ENCODE results near the gene SLC26A11.

The SLC26A11 gene

DNA sequence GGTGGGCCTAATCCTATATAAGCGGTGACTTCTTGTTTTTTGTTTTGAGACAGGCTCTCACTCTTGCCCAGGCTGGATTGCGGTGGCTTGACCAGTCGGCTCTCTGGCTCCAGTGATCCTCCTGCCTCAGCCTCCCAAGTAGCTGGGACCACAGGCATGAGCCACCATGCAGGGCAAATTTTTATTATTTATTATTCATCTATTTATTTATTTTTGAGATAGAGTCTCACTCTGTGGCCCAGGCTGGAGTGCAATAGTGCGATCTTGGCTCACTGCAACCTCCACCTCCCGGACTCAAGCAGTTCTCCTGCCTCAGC is 35.8 kb downstream of the SLC26A11 start:
- TF ChIP-seq, protein P1, sequence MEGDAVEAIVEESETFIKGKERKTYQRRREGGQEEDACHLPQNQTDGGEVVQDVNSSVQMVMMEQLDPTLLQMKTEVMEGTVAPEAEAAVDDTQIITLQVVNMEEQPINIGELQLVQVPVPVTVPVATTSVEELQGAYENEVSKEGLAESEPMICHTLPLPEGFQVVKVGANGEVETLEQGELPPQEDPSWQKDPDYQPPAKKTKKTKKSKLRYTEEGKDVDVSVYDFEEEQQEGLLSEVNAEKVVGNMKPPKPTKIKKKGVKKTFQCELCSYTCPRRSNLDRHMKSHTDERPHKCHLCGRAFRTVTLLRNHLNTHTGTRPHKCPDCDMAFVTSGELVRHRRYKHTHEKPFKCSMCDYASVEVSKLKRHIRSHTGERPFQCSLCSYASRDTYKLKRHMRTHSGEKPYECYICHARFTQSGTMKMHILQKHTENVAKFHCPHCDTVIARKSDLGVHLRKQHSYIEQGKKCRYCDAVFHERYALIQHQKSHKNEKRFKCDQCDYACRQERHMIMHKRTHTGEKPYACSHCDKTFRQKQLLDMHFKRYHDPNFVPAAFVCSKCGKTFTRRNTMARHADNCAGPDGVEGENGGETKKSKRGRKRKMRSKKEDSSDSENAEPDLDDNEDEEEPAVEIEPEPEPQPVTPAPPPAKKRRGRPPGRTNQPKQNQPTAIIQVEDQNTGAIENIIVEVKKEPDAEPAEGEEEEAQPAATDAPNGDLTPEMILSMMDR (IDR thresholded peaks at IDR 0.05) = no peak

DNA sequence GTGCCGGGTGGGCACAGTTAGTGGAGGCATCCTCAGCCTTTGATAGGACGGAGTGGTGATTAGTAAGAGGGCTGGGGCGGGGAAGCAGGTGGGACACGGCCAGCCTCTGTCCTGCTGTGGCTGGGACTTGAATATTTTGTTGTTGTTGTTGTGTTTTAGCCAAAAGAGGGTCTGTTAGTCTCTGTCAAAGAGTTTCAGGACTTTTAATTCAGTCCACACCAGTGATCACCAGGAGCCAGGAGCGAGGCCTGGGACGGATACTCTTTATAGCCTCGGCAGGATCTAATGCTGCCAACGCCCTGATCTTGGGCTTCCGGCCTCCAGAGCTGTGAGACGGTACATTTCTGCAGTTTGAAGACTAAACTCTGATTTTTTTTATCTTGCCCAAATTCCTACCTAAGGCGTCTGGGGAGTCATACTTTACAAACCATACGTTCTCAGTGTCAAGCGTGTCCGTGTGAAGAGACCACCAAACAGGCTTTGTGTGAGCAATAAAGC is 37.5 kb downstream of the SLC26A11 start:
- TF ChIP-seq, protein P1 (IDR thresholded peaks at IDR 0.05) = no peak

DNA sequence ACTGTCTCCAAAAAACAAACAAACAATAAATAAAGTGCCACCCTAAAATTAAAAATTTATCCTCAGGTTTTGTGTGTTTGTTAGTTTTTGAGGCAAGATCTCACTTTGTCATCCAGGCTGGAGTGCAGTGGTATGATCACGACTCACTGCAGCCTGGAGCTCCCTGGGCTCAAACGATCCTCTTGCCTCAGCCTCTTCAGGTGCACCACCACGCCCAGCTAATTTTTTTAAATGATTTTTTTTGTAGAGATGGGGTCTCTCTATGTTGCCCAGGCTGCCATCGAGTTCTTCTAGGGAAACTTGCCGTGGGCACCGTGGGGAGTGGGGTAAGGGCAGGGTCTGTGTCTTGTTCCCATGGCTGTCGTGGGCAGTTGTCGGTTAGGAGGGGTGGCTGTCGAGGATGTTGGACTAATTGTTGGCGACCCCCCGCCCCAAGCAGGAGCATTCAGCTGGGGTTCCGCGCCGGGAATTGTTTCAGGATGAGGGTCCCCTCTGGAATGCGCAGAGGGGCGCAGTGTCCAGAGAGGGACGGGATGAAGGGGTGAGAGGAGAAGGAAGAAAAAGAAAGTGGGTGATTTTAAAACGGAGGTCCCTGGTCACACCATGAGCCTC is 39.3 kb downstream of the SLC26A11 start:
- TF ChIP-seq, protein P1 (IDR thresholded peaks at IDR 0.05) = no peak

DNA sequence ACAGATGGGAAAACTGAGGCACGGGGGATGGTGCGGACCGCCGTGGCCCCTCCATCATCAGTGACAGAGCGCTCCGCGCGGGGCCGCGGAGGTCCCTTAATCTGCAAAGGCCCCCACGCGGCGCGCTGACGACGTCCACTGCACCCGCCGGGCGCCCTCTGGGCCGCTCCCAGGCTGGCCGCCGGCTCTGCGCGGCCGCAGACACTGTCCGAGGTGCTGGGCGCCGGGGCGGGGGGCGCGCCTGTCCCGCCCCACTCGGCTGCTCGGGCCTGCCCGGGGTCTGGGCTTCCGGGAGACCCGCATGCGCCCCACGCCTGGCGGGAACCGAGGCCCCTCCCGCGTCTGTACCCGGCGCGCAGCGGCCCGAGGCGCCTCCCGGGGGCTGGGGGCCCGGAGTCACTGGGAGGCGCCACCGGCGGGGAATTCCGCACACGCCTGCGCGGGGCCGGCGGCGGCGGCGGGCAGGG is 39.9 kb downstream of the SLC26A11 start:
- TF ChIP-seq, protein P1 (IDR thresholded peaks at IDR 0.05) = 0 out of 2 replicates have a peak, but pooled peaks have one; percentile 9

DNA sequence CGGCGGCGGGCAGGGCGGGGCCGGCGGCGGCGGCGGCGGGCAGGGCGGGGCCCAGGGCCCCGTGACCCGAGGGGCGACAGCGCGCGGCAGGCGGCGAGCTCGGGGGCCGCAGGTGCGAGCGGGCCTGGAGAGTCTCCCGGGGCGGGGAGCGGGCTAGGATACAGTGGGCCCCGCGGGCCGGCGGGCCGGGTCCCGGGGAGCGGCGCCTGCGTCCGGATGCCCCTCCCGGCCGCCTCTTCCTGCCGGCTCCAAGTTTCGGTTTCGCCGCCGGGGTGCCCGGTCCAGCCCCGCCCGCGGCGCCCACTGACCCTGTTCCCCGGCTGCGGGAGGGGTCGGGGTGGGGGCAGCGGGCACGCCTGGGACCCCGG is 40.5 kb downstream of the SLC26A11 start, which contains the start of gene RNF213:
RNF213 (plus strand) TSS at position 62 of the 368 bp plus-strand sequence. CDS start 2,830 bp downstream, outside the sequence.
- TF ChIP-seq, protein P1 (IDR thresholded peaks at IDR 0.05) = no peak

DNA sequence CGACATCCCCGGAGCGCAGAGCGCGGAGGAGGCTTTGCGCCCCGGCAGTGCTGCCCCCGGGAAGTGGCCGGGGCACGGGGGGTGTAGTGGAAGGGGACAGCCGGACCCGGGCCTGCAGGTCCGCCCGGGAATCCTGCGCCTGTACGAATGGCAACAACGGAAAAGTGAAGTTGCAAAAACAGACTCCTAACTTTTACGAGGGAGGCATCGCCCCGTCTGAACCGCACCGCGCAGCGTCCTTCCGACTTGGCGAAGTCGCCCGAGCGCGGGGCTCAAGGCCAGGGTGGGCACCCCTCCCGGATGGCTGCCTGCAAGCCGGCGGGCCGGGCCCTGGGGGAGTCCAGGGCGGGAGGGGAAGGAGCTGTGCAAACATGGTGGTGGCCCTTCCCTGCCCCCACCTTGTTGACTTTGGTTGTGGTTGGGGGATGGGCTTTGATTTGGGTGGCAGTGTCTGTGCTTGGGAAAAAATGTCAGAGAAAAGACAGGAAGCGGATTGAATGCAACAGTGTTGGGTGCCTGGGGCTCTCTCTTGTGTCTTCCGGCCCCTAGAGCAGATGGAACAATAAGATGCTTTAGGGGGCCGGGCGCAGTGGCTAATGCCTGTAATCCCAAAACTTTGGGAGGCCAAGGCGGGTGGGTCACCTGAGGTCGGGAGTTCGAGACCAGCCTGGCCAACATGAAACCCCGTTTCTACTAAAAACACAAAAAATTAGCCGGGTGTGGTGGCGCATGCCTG is 41.1 kb downstream of the SLC26A11 start:
- TF ChIP-seq, protein P1 (IDR thresholded peaks at IDR 0.05) = no peak

DNA sequence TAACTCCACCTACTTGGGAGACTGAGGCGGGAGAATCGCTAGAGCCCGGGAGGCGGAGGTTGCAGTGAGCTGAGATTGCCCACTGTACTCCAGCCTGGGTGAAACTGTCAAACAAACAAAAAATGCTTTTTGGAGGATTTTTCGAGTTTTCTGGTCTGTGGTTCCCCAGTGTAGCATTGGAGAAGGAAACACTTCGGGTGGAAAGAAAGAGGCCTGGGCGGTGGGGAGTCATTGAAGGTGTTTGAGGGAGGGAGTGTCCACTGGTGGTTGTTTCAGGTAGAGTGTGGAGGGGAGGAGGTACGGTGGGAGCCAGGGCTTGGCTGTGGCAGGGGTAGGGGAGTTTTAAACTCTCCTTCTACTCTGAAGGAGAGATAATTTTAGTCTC is 41.7 kb downstream of the SLC26A11 start:
- TF ChIP-seq, protein P1 (IDR thresholded peaks at IDR 0.05) = no peak

All from LNCAP (cell line).